ENCODE measurements around the gene ECHS1. TPM values are rescaled to one million over a fixed set of nuclear protein-coding genes. Genes with fewer than 3 reads are reported as not detected.
"Not testable (repeated sequence)": the region's sequence is repeated elsewhere in the genome, so short reads cannot be mapped to it uniquely, and the experiment has no call there.

The ECHS1 gene
- total RNA-seq, 1 donor from 2014 or later = 69.8 TPM

GRCh38 chr10:133326745-133327650 is 46.2 kb downstream of the ECHS1 start:
- DNase-seq (ENCODE audit: low spot score in 2 of 2, unreplicated experiment in 2 of 2) = no peak
- Mint-ChIP-seq H3K27me3 (ENCODE audit: low read depth) (peaks cover 68% of the 10 kb centered on the region), H3K36me3 (no peaks in the 10 kb centered on the region), H3K4me3 (no peak overlapping the region), H3K9me3 (no peaks in the 10 kb centered on the region), H3K4me1 (peaks cover 18% of the 10 kb centered on the region), H3K27ac (no peak overlapping the region)
- no peak for TF ChIP-seq CTCF (IDR thresholded peaks at IDR 0.05; ENCODE audit: unreplicated experiment)

GRCh38 chr10:133326223-133326551 is 47.0 kb downstream of the ECHS1 start:
- Mint-ChIP-seq H3K9me3 (no peaks in the 10 kb centered on the region), H3K27me3 (ENCODE audit: low read depth) (peaks cover 60% of the 10 kb centered on the region), H3K4me1 (peaks cover 18% of the 10 kb centered on the region), H3K4me3 (peak overlapping the region; percentile 55), H3K27ac (no peak overlapping the region), H3K36me3 (no peaks in the 10 kb centered on the region)
- TF ChIP-seq CTCF (IDR thresholded peaks at IDR 0.05; ENCODE audit: unreplicated experiment) = no peak
- no peak for DNase-seq (ENCODE audit: low spot score in 2 of 2, unreplicated experiment in 2 of 2)

GRCh38 chr10:133325440-133326222 is 47.5 kb downstream of the ECHS1 start:
- H3K27me3 Mint-ChIP-seq (ENCODE audit: low read depth) = peaks cover 54% of the 10 kb centered on the region
- H3K4me3 Mint-ChIP-seq = peak overlapping the region; percentile 73
- H3K9me3 Mint-ChIP-seq = no peaks in the 10 kb centered on the region
- no peak for DNase-seq (ENCODE audit: low spot score in 2 of 2, unreplicated experiment in 2 of 2)
- no peak for TF ChIP-seq CTCF (IDR thresholded peaks at IDR 0.05; ENCODE audit: unreplicated experiment)
- H3K4me1 Mint-ChIP-seq = peaks cover 18% of the 10 kb centered on the region
- no peaks in the 10 kb centered on the region for H3K36me3 Mint-ChIP-seq
- H3K27ac Mint-ChIP-seq = no peak overlapping the region

GRCh38 chr10:133324857-133325260 is 48.3 kb downstream of the ECHS1 start:
- no peak for DNase-seq (ENCODE audit: low spot score in 2 of 2, unreplicated experiment in 2 of 2)
- peak overlapping the region; percentile 51 for H3K4me3 Mint-ChIP-seq
- peaks cover 17% of the 10 kb centered on the region for H3K4me1 Mint-ChIP-seq
- H3K27ac Mint-ChIP-seq = no peak overlapping the region
- peaks cover 4% of the 10 kb centered on the region for H3K9me3 Mint-ChIP-seq
- peaks cover 56% of the 10 kb centered on the region for H3K27me3 Mint-ChIP-seq (ENCODE audit: low read depth)
- no peak for TF ChIP-seq CTCF (IDR thresholded peaks at IDR 0.05; ENCODE audit: unreplicated experiment)
- no peaks in the 10 kb centered on the region for H3K36me3 Mint-ChIP-seq

- peak in 1 of 2 experiments; percentile 54 for DNase-seq (ENCODE audit: low spot score in 2 of 2, unreplicated experiment in 2 of 2)
- Mint-ChIP-seq H3K27me3 (ENCODE audit: low read depth) (peaks cover 55% of the 10 kb centered on the region), H3K4me1 (peaks cover 12% of the 10 kb centered on the region), H3K27ac (no peak overlapping the region), H3K36me3 (no peaks in the 10 kb centered on the region), H3K9me3 (peaks cover 4% of the 10 kb centered on the region), H3K4me3 (no peak overlapping the region)
- no peak for TF ChIP-seq CTCF (IDR thresholded peaks at IDR 0.05; ENCODE audit: unreplicated experiment)
Measured at GRCh38 chr10:133324198-133324792, 48.9 kb downstream of the ECHS1 start.

- H3K4me3 Mint-ChIP-seq; H3K9me3 Mint-ChIP-seq; H3K27ac Mint-ChIP-seq; DNase-seq (ENCODE audit: low spot score in 2 of 2, unreplicated experiment in 2 of 2); H3K36me3 Mint-ChIP-seq; H3K4me1 Mint-ChIP-seq: not testable (repeated sequence)
- H3K27me3 Mint-ChIP-seq (ENCODE audit: low read depth) = peaks cover 45% of the 10 kb centered on the region
Measured at GRCh38 chr10:133322064-133322709, 51.0 kb downstream of the ECHS1 start.

- H3K4me3 Mint-ChIP-seq; H3K36me3 Mint-ChIP-seq; H3K4me1 Mint-ChIP-seq; DNase-seq (ENCODE audit: low spot score in 2 of 2, unreplicated experiment in 2 of 2); H3K9me3 Mint-ChIP-seq; H3K27ac Mint-ChIP-seq: not testable (repeated sequence)
- H3K27me3 Mint-ChIP-seq (ENCODE audit: low read depth) = peaks cover 34% of the 10 kb centered on the region
Measured at GRCh38 chr10:133320852-133321422, 52.2 kb downstream of the ECHS1 start.

All from mesothelial cell of epicardium (in vitro differentiated cells).